ENCODE data around the gene DMBT1.

DMBT1 gene

DNA sequence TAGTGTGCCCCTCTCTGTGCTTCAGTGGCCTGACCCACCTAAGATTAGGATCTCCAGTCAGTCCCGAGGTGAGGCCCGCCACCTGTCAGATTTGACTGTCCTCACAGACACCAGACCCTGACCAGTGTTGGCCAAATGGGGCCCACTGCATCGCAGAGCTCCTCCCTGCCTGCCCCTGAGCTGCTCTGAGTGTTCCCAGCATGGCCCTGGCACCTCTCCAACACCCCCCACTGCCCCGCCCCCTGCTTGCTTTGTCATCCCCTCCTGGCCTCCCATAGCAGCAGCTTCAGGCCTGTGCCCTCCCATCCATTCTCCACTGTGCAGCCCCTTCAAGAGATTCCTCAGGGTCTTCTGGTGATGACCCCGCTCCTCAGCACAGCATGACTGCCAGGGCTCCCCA is 71.5 kb downstream of the DMBT1 start:
- TF ChIP-seq, protein P1, sequence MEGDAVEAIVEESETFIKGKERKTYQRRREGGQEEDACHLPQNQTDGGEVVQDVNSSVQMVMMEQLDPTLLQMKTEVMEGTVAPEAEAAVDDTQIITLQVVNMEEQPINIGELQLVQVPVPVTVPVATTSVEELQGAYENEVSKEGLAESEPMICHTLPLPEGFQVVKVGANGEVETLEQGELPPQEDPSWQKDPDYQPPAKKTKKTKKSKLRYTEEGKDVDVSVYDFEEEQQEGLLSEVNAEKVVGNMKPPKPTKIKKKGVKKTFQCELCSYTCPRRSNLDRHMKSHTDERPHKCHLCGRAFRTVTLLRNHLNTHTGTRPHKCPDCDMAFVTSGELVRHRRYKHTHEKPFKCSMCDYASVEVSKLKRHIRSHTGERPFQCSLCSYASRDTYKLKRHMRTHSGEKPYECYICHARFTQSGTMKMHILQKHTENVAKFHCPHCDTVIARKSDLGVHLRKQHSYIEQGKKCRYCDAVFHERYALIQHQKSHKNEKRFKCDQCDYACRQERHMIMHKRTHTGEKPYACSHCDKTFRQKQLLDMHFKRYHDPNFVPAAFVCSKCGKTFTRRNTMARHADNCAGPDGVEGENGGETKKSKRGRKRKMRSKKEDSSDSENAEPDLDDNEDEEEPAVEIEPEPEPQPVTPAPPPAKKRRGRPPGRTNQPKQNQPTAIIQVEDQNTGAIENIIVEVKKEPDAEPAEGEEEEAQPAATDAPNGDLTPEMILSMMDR (conservative IDR thresholded peaks at IDR 0.05) = no peak
- no peak for TF ChIP-seq ZFX (IDR thresholded peaks at IDR 0.05)
- H3K27ac ChIP-seq = no peak overlapping the region

DNA sequence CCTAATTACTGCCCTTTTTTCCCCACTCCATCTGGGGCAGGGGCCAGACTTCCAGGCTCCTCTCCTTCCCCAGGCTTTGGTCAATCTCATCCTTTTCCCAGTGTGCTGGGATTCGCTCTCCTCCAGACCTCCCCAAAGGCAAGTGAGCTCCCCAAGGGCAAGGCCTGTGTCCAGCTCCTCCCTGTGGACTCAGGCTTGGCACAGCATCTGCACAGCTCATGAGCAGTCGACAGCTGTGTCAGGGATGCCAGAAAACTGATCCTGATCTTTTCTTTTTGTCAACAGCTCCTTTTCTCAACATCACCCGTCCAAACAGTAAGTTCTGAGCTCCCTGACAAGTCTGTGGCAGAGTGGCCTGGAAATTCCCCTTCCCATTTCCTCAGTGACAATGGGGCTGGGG is 72.0 kb downstream of the DMBT1 start:
- no peak for TF ChIP-seq ZFX (IDR thresholded peaks at IDR 0.05)
- TF ChIP-seq, protein P1 (conservative IDR thresholded peaks at IDR 0.05) = no peak
- no peak overlapping the region for H3K27ac ChIP-seq

DNA sequence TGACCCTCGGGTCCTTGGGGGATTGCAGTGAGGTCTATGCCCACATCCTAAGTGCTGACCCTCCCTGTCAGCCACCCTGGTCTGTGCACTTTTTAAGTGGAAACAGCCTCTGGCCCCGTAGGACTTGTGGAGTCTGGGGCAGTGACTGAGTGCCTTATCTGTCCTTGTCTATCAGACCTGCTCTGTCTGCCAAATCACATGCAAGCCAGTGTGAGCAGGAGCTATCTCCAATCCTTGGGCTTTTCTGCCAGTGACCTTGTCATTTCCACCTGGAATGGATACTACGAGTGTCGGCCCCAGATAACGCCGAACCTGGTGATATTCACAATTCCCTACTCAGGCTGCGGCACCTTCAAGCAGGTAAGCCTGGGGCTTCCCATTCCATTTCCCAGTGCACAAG is 76.4 kb downstream of the DMBT1 start:
- H3K27ac ChIP-seq = no peak overlapping the region
- TF ChIP-seq, protein P1 (conservative IDR thresholded peaks at IDR 0.05) = no peak
- no peak for TF ChIP-seq ZFX (IDR thresholded peaks at IDR 0.05)

DNA sequence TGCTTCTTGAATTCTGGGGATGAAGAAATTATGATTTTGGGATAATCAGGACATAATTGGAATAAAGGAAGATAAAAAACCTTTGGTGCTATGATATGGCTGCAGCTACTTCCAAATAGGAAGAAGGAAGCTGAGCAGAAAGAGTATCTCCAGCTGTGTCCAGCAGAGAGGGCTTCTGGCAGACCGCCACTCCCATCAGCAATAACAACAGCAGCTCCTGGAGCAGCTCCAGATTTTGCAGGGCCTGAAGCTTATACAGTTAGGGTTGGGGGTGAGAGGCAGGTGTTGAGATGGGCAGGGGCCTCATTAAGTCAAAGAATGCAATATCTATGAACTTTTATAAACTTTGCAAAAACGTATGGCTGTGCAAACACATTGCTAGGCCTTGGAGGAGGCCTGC is 76.8 kb downstream of the DMBT1 start:
- no peak overlapping the region for H3K27ac ChIP-seq
- no peak for TF ChIP-seq ZFX (IDR thresholded peaks at IDR 0.05)
- TF ChIP-seq, protein P1 (conservative IDR thresholded peaks at IDR 0.05) = no peak

DNA sequence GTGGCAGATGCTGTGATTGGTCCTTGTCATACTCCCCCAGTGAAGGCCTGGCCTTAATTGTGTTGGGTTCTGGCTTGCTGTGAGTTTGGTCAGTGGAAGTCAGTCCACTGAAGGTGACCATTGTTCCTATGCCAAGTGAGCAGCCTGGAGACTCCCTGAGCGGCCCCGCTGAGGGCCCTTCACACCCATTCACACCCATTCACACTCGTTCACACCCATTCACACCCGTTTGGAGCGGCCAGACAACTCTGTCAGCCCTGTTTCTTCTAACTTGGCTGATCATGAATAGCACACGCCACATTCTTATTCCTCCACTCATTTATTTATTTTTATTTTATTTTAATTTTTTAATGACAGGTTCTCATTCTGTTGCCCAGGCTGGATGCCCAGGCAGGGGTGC is 77.6 kb downstream of the DMBT1 start:
- H3K27ac ChIP-seq = no peak overlapping the region
- TF ChIP-seq ZFX (IDR thresholded peaks at IDR 0.05) = no peak
- TF ChIP-seq, protein P1 (conservative IDR thresholded peaks at IDR 0.05) = no peak

DNA sequence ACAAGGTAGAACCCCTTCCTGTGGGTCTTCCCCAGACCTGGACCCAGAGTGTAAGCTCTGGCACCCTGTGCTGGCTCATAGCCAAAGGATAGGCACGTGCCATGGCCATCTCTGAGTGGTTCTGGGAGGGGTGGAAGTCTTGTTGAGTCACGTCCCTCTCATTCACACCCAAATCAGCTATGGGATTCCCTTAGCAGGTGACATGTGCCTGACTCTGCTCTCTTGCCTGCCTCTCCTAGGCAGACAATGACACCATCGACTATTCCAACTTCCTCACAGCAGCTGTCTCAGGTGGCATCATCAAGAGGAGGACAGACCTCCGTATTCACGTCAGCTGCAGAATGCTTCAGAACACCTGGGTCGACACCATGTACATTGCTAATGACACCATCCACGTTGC is 79.2 kb downstream of the DMBT1 start:
- H3K27ac ChIP-seq = no peak overlapping the region
- TF ChIP-seq, protein P1 (conservative IDR thresholded peaks at IDR 0.05) = no peak
- no peak for TF ChIP-seq ZFX (IDR thresholded peaks at IDR 0.05)

DNA sequence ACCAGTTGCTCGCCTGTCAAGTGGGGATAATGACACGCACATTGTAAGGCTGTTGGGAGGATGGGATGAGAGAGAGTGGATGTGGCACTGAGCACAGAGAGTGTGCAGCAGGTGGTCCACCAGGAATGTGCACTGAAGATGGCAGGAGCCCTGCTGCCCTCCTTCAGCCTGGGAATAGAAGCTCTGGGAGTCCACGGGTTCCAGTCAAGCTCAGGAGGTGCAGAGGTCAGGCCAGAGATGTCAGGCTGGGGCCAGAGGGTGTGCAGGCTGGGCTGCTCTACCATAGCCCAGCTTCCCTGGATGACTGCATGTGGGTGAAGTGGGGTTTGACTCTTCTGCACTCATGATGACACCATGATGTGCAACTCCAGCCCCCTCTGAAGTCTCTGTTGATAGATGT is 80.4 kb downstream of the DMBT1 start:
- no peak for TF ChIP-seq ZFX (IDR thresholded peaks at IDR 0.05)
- TF ChIP-seq, protein P1 (conservative IDR thresholded peaks at IDR 0.05) = no peak

More for the DNA sequence above, 80.4 kb downstream of the DMBT1 start:
- no peak overlapping the region for H3K27ac ChIP-seq
